HEK293T (cell line): ENCODE results near the gene LYZL6.

Source experiments
- ARNT ChIP-seq: fragments of 450-650 bp; IDR thresholded peaks from 2 replicates; pipeline ENCODE4 v1.6.1; 2017; ENCODE audit warnings: mild to moderate bottlenecking
- ELF4 ChIP-seq: fragments of 450-650 bp; IDR thresholded peaks from 2 replicates; pipeline ENCODE4 v1.6.1; 2017; ENCODE audit warnings: antibody characterized with exemption
- FOXA1 ChIP-seq: fragments of 450-650 bp; IDR thresholded peaks from 2 replicates; pipeline ENCODE4 v1.6.1; 2016; ENCODE audit warnings: mild to moderate bottlenecking
- FOXK2 ChIP-seq: fragments of 450-650 bp; IDR thresholded peaks from 2 replicates; pipeline ENCODE4 v1.6.1; 2016; ENCODE audit warnings: mild to moderate bottlenecking
- FOXM1 ChIP-seq: fragments of 450-650 bp; IDR thresholded peaks from 2 replicates; pipeline ENCODE4 v1.6.1; 2017; ENCODE audit warnings: mild to moderate bottlenecking, borderline replicate concordance
- HDGF ChIP-seq: fragments of 450-650 bp; IDR thresholded peaks from 2 replicates; pipeline ENCODE4 v1.6.1; 2017; ENCODE audit warnings: antibody characterized with exemption, borderline replicate concordance
- L3MBTL2 ChIP-seq: fragments of 450-650 bp; conservative IDR thresholded peaks from 2 replicates; pipeline ENCODE4 v1.6.1; 2016; ENCODE audit warnings: mild to moderate bottlenecking
- SUZ12 ChIP-seq: fragments of 450-650 bp; IDR thresholded peaks from 2 replicates; pipeline ENCODE4 v1.6.1; 2016; ENCODE audit warnings: mild to moderate bottlenecking
- TARDBP ChIP-seq: fragments of 450-650 bp; IDR thresholded peaks from 2 replicates; pipeline ENCODE4 v1.6.1; 2016
- TF ChIP-seq, protein P1 (sequence below): fragments of 450-650 bp; IDR thresholded peaks from 2 replicates; pipeline ENCODE4 v1.6.1; 2016

DNA sequence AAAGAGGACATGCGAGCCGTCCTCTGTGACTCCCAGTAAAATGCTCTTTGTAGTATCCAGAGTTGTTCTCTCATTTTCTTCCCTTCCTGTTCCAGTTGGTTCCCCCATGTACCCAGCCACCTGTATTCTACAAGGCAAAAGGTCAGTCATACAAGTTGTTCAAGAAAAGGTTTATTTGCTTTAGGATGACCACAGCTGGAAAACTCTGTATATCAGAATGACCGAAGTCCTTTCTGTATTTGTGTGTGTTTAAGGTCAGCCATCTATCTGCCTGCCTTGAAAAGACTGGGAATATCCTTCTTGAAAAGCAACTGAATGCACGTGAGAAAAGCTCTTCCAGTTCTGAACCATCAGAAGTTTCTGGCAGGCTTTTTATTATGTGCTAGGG is 29.4 kb upstream of the LYZL6 start:
- TF ChIP-seq SUZ12 (no peak), L3MBTL2 (no peak), FOXM1 (no peak), TARDBP (no peak), HDGF (no peak), FOXA1 (no peak), ELF4 (no peak), ARNT (no peak), FOXK2 (no peak)
- TF ChIP-seq, protein P1, sequence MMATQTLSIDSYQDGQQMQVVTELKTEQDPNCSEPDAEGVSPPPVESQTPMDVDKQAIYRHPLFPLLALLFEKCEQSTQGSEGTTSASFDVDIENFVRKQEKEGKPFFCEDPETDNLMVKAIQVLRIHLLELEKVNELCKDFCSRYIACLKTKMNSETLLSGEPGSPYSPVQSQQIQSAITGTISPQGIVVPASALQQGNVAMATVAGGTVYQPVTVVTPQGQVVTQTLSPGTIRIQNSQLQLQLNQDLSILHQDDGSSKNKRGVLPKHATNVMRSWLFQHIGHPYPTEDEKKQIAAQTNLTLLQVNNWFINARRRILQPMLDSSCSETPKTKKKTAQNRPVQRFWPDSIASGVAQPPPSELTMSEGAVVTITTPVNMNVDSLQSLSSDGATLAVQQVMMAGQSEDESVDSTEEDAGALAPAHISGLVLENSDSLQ, result no peak
